ENCODE data around the gene VILL. TPM values are rescaled to one million over a fixed set of nuclear protein-coding genes. Genes with fewer than 3 reads are reported as not detected.

Gene VILL
- total and polyA plus RNA-seq, 4 donors = 0.88 to 3.5 (median 1.6) TPM

GRCh38 chr3:38001456-38002081 is 11.0 kb downstream of the VILL start:
- no peak for TF ChIP-seq YY1 (IDR thresholded peaks at IDR 0.05)
- no peak for TF ChIP-seq RXRA (IDR thresholded peaks at IDR 0.05)
- TF ChIP-seq TAF1 (conservative IDR thresholded peaks at IDR 0.05) = no peak
- TF ChIP-seq SP1 (IDR thresholded peaks at IDR 0.05) = no peak
- no peak for TF ChIP-seq JUND (IDR thresholded peaks at IDR 0.05)
- WGBS = 93% methylated on average over 9 of the region's 9 CpGs
- Histone ChIP-seq H3K9me3 (ENCODE audit: control insufficient read depth in 4 of 4, low read length in 3 of 4) (no peaks in the 10 kb centered on the region), H3K4me3 (ENCODE audit: low read depth in 1 of 3, low read length in 3 of 3) (no peak overlapping the region), H3K27ac (ENCODE audit: low read depth in 1 of 2, low read length in 2 of 2) (no peak overlapping the region), H3K36me3 (ENCODE audit: control insufficient read depth in 4 of 4, insufficient read depth in 3 of 4, low read depth in 1 of 4, low read length in 3 of 4) (peaks cover 0 to 2% (median 0%) of the 10 kb centered on the region in 4 donors), H3K4me1 (ENCODE audit: control insufficient read depth in 4 of 4, insufficient read depth in 4 of 4, low read length in 3 of 4) (peaks cover 0 to 19% (median 6%) of the 10 kb centered on the region in 4 donors), H3K9ac (ENCODE audit: low read depth in 1 of 2, low read length in 2 of 2) (no peak overlapping the region), H3K27me3 (ENCODE audit: control insufficient read depth in 4 of 4, insufficient read depth in 4 of 4, low read length in 3 of 4) (no peaks in the 10 kb centered on the region)
- no peak for DNase-seq (ENCODE audit: low spot score)

- no peak for TF ChIP-seq TAF1 (conservative IDR thresholded peaks at IDR 0.05)
- TF ChIP-seq, protein P1, sequence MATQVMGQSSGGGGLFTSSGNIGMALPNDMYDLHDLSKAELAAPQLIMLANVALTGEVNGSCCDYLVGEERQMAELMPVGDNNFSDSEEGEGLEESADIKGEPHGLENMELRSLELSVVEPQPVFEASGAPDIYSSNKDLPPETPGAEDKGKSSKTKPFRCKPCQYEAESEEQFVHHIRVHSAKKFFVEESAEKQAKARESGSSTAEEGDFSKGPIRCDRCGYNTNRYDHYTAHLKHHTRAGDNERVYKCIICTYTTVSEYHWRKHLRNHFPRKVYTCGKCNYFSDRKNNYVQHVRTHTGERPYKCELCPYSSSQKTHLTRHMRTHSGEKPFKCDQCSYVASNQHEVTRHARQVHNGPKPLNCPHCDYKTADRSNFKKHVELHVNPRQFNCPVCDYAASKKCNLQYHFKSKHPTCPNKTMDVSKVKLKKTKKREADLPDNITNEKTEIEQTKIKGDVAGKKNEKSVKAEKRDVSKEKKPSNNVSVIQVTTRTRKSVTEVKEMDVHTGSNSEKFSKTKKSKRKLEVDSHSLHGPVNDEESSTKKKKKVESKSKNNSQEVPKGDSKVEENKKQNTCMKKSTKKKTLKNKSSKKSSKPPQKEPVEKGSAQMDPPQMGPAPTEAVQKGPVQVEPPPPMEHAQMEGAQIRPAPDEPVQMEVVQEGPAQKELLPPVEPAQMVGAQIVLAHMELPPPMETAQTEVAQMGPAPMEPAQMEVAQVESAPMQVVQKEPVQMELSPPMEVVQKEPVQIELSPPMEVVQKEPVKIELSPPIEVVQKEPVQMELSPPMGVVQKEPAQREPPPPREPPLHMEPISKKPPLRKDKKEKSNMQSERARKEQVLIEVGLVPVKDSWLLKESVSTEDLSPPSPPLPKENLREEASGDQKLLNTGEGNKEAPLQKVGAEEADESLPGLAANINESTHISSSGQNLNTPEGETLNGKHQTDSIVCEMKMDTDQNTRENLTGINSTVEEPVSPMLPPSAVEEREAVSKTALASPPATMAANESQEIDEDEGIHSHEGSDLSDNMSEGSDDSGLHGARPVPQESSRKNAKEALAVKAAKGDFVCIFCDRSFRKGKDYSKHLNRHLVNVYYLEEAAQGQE (IDR thresholded peaks at IDR 0.05) = no peak
- TF ChIP-seq RXRA (IDR thresholded peaks at IDR 0.05) = no peak
- no peak for TF ChIP-seq CTCF (IDR thresholded peaks at IDR 0.05; ENCODE audit: low read depth, low read length, missing input control)
- TF ChIP-seq SP1 (IDR thresholded peaks at IDR 0.05) = no peak
- TF ChIP-seq HNF4A (conservative IDR thresholded peaks at IDR 0.05) = no peak
- TF ChIP-seq, protein P2, sequence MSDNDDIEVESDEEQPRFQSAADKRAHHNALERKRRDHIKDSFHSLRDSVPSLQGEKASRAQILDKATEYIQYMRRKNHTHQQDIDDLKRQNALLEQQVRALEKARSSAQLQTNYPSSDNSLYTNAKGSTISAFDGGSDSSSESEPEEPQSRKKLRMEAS (IDR thresholded peaks at IDR 0.05) = no peak
- TF ChIP-seq RAD21 (IDR thresholded peaks at IDR 0.05) = no peak
- TF ChIP-seq, protein P3, sequence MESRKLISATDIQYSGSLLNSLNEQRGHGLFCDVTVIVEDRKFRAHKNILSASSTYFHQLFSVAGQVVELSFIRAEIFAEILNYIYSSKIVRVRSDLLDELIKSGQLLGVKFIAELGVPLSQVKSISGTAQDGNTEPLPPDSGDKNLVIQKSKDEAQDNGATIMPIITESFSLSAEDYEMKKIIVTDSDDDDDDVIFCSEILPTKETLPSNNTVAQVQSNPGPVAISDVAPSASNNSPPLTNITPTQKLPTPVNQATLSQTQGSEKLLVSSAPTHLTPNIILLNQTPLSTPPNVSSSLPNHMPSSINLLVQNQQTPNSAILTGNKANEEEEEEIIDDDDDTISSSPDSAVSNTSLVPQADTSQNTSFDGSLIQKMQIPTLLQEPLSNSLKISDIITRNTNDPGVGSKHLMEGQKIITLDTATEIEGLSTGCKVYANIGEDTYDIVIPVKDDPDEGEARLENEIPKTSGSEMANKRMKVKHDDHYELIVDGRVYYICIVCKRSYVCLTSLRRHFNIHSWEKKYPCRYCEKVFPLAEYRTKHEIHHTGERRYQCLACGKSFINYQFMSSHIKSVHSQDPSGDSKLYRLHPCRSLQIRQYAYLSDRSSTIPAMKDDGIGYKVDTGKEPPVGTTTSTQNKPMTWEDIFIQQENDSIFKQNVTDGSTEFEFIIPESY (IDR thresholded peaks at IDR 0.05) = no peak
- H3K4me1 ChIP-seq (ENCODE audit: control insufficient read depth in 4 of 4, insufficient read depth in 4 of 4, low read length in 3 of 4) = peaks cover 0 to 17% (median 6%) of the 10 kb centered on the region in 4 donors
- no peak overlapping the region for H3K27ac ChIP-seq (ENCODE audit: low read depth in 1 of 2, low read length in 2 of 2)
- no peak overlapping the region for H3K9ac ChIP-seq (ENCODE audit: low read depth in 1 of 2, low read length in 2 of 2)
- 97% methylated on average over 6 of the region's 6 CpGs for WGBS
- peaks cover 0 to 2% (median 0%) of the 10 kb centered on the region in 4 donors for H3K36me3 ChIP-seq (ENCODE audit: control insufficient read depth in 4 of 4, insufficient read depth in 3 of 4, low read depth in 1 of 4, low read length in 3 of 4)
- no peak for DNase-seq (ENCODE audit: low spot score)
- H3K4me3 ChIP-seq (ENCODE audit: low read depth in 1 of 3, low read length in 3 of 3) = no peak overlapping the region
- no peaks in the 10 kb centered on the region for H3K9me3 ChIP-seq (ENCODE audit: control insufficient read depth in 4 of 4, low read length in 3 of 4)
- H3K27me3 ChIP-seq (ENCODE audit: control insufficient read depth in 4 of 4, insufficient read depth in 4 of 4, low read length in 3 of 4) = no peaks in the 10 kb centered on the region
Observed at GRCh38 chr3:38002291-38002876, 11.8 kb downstream of the VILL start.

All from liver (tissue), 9 donors.